SK-MEL-5 (cell line): ENCODE measurements around the gene HMGCL. TPM values are rescaled to one million over a fixed set of nuclear protein-coding genes. Genes with fewer than 3 reads are reported as not detected.
"Not testable (repeated sequence)": the region's sequence is repeated elsewhere in the genome, so short reads cannot be mapped to it uniquely, and the experiment has no call there.

Source experiments
- DNase-seq: peaks from one replicate; pipeline ENCODE4 v3.0.0-alpha.2; 2016; ENCODE audit warnings: low read depth, low spot score
- in situ Hi-C: cut with HindIII; loops from 2 replicates; pipeline ENCODE4 v1.10.0; 2016; ENCODE audit warnings: low sequenced_read_pairs, high pct_unique_total_duplicates, low pct_unique_long_range_greater_than_20kb
- total RNA-seq: library from RNA; depleted of rRNA; stranded (reverse); fragments of >200 nt; shearing (Covaris generic); gene quantifications from 2 replicates; pipeline ENCODE4 v1.2.3, GENCODE V29; 2014

Gene HMGCL
- total RNA-seq, 1 experiment from 2014 or later: 59.7 TPM

DNA sequence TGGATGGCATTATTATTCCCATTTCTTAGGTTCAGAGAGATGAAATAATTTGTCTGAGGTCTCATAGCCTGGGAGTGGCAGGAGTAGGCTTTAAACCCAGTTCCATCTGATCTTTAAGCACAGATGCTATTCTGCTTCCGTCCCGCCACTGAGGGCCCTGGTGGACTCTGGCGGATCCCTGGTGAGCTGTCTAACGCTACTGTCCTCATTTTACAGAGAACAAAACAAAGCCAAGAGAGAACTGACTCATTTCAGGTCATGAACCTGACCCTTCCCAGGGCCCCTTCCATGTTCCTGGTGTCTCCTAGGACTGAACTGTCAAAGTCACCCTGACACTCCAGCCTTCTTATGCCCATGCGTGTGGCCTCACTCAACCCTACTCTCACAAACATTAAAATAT lies 21.6 kb downstream of the HMGCL start:
- no peak for DNase-seq
- in situ Hi-C loops: no loop called here

DNA sequence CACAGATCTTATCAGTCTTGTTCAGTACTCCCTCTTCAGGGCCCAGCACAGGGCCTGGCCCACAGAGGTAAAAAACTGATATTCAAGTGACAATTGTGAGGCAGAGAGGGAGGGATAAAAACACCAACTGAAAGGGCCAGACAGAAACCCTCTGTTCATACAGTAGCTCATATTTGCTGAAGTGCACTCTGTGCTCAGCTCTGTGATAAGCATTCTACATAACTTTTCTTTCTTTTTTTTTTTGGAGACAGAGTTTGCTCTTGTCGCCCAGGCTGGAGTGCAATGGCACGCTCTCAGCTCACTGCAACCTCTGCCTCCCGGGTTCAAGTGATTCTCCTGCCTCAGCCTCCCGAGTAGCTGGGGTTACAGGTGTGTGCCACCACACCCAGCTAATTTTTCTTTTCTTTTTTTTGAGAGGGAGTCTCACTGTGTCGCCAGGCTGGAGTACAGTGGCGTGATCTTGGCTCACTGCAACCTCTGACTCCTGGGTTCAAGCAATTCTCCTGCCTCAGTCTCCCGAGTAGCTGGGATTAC lies 22.4 kb downstream of the HMGCL start:
- in situ Hi-C loops, DNase-seq: not testable (repeated sequence)

DNA sequence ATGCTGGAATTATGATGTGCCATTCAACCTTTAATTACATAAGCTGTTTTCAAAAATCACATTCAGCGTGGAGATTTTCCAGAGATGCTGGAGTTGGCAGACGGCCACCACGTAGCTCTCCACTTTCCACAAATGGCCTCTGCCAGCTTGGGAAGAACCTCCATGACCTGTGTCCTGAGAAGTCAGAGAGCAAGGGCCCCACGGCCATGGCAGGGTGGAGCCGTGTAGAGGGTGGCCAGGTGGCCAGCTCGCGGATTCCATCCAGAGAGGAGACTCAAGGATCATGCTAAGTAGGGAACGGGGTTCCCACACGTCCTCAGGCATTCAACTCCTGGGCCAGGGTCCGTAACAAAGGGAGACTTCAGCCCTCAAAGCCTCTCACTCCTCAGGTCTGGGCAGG lies 23.4 kb downstream of the HMGCL start:
- DNase-seq: no peak
- in situ Hi-C loops: no loop called here

DNA sequence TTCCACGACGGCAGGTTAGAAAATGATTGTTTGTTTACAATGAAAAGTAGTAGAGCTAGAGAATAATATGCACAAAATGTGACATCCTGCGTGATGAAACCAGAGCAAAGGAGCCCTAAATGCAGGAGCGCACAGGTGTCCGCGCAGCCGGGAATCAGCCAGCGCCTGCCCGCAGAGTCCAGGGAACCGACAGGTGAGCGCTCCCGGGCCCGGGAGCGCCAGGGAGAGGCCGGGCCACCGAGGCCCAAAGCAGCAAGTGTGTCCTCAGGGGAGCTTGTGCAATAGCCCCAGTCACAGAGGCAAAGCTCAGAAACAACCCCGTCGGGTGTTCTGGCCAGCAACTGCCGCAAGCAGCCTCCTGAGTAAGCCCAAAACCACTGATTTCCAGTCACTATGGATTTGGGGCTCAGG lies 23.9 kb downstream of the HMGCL start:
- in situ Hi-C loops: no loop called here
- DNase-seq: no peak

- in situ Hi-C loops: no loop called here
Observed at GRCh38 chr1:23800400-23801337, 24.6 kb downstream of the HMGCL start, which contains the start of gene GALE. GALE (minus strand) TSS chr1:23800754; CDS start chr1:23799007, 1,747 bp downstream.

GRCh38 chr1:23799570-23800399 lies 25.4 kb downstream of the HMGCL start:
- DNase-seq: peak; percentile 75
- in situ Hi-C loops: no loop called here

More at GRCh38 chr1:23800400-23801337, 24.6 kb downstream of the HMGCL start, which contains the start of gene GALE:
- peak; percentile 93 for DNase-seq

DNA sequence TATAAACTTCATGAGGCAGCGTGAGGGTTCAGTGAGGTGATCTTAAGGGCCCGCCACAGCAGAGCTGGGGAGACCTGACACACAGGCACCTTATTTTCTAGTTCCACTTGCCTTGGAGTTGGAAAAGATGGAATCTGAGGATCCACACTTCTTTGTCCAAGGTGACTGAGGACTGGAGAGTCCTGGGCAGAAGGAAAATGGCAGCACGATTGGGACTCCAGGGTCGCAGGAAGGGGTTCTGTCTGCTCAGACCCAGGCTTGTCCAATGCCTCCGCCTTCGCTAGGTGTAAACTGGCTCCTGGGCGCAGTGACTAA lies 26.0 kb downstream of the HMGCL start:
- in situ Hi-C loops: no loop called here
- DNase-seq: no peak

- in situ Hi-C loops: no loop called here
- DNase-seq: no peak
Observed at GRCh38 chr1:23798662-23799142, 26.5 kb downstream of the HMGCL start.

DNA sequence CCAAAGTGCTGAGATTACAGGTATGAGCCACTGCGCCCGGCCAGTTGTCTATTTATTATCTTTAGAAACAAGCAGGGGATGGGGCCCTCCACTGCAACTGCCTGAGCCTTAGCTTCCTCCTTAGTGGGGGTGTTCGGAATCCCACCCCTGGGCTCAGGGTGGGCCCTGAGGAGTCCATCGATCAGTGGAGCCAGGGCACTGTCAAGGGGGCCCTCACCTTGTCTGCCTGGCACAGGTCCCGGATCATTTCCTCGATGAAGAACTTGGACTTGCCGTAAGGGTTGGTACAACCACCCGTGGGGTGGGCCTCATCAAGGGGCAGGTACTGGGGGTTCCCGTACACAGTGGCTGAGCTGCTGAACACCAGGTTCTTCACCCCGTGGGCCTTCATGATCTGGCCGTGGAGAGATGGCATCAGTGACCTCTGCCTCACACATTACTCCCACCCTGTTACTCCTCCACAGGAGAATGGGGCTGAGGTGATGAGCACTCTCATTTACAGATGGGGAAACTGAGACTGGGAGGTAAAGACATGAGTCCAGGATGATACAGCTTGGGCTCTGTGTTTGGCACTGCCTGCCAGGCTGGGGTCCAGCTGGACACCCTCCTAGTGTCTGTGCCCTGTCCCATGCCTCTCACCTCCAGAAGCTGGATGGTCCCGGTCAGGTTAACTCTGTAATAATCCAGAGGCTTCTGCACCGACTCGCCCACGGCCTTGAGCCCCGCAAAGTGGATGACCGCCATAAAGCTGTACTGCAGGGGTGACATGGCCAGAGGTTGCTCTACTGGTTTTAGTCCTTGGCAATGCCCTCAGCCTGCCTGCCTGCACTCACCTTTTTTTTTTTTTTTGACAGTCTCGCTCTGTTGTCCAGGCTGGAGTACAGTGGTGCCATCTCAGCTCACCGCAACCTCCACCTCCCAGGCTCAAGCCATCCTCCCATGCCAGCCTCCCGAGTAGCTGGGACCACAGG lies 27.5 kb downstream of the HMGCL start:
- in situ Hi-C loops: no loop called here

GRCh38 chr1:23796466-23797271 lies 28.6 kb downstream of the HMGCL start:
- DNase-seq: no peak

More for the DNA sequence above, 27.5 kb downstream of the HMGCL start:
- no peak for DNase-seq

GRCh38 chr1:23795676-23796465 lies 29.4 kb downstream of the HMGCL start:
- in situ Hi-C loops: no loop called here
- DNase-seq: no peak

More at GRCh38 chr1:23796466-23797271, 28.6 kb downstream of the HMGCL start:
- in situ Hi-C loops: no loop called here

GRCh38 chr1:23794732-23795182 lies 30.5 kb downstream of the HMGCL start:
- DNase-seq, in situ Hi-C loops: not testable (repeated sequence)

DNA sequence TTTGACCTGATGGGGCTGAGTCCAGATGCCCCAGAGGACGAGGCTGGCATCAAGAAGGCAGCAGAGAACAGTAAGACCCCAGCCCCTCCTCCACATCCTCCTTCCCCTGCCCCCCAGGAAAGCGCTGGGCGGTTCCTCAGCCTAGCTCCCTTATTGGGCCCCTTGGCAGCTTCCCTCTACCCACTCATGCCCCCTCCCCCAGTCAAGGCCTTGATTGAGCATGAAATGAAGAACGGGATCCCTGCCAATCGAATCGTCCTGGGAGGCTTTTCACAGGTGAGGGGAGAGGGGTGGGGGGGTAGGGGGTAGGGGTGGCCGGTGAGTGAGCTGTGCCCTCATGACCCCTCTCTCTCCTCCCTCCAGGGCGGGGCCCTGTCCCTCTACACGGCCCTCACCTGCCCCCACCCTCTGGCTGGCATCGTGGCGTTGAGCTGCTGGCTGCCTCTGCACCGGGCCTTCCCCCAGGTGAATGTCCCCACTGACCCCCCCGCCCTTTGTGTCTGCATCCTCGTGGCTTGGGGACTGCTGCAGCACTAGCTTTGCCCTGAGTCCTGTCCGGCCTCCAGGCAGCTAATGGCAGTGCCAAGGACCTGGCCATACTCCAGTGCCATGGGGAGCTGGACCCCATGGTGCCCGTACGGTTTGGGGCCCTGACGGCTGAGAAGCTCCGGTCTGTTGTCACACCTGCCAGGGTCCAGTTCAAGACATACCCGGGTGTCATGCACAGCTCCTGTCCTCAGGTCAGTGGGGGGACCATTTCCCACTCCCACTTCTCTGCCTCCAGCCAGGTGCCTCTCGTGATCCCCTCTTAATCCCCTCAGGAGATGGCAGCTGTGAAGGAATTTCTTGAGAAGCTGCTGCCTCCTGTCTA lies 31.1 kb downstream of the HMGCL start:
- no peak for DNase-seq
- in situ Hi-C loops: no loop called here

DNA sequence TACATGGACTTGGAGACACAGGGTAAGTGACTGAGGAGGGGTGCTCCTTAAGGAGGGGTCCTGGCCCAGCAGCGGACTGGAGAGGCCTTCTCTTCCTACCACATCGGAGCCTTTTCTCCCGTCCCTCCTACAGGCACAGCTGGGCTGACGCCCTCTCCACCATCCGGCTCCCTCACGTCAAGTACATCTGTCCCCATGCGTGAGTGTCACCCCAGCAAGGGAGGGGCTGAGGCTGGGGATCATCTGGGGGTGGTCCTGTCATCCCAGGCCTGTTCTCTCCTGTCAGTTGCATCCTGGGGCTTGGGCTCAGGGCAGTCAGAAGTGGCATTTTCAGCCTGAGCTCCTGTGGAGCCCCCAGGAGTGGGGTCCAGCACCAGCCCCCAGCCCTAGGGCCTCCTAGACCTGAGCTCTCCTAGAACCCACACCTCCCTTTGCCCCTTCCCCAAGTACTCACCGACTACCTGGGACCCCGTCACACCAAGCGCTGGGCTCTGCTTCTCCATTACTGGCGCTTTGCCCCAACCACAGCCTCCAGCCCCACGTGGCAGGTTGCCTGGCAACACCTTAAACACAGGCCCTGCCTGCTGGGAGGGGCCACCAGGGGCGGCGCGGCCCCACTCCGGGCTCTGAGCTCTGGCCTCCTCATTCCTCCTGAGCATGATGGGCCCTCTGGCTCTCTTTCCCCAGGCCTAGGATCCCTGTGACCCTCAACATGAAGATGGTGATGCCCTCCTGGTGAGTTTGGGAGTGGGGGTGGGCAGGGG lies 32.0 kb downstream of the HMGCL start:
- peak; percentile 43 for DNase-seq
- in situ Hi-C loops: no loop called here
